Kidney epithelial cell (primary cell): ENCODE results near the gene NGEF. TPM values are rescaled to one million over a fixed set of nuclear protein-coding genes. Genes with fewer than 3 reads are reported as not detected.

Experiments used
- DNase-seq: peaks from one replicate; pipeline ENCODE4 v3.0.0-alpha.2; 2010; ENCODE audit warnings: low read depth
- H3K27me3 ChIP-seq: 2 replicates; pipeline ENCODE4 v1.6.0; 2011; ENCODE audit warnings: low read length; ENCODE audit not compliant: control insufficient read depth, insufficient read depth
- H3K36me3 ChIP-seq: 2 replicates; pipeline ENCODE4 v1.5.1; 2011; ENCODE audit warnings: low read length; ENCODE audit not compliant: control insufficient read depth, insufficient read depth
- H3K4me3 ChIP-seq: 2 replicates; pipeline ENCODE4 v1.5.1; 2011; ENCODE audit warnings: low read depth, mild to moderate bottlenecking, control low read depth, low read length
- total RNA-seq: library from RNA; depleted of rRNA; stranded (reverse); fragments of >200 nt; gene quantifications from 2 replicates; pipeline ENCODE4 v1.2.3, GENCODE V29; 2015
- TF ChIP-seq, protein P1 (sequence below): IDR thresholded peaks from 2 replicates; pipeline ENCODE4 v1.5.1; 2011; ENCODE audit warnings: mild to moderate bottlenecking, moderate library complexity, low read length, control low read depth, inconsistent platforms; ENCODE audit not compliant: insufficient read depth, poor library complexity, severe bottlenecking

NGEF gene
- total RNA-seq, 1 donor from 2014 or later = 2.5 TPM

DNA sequence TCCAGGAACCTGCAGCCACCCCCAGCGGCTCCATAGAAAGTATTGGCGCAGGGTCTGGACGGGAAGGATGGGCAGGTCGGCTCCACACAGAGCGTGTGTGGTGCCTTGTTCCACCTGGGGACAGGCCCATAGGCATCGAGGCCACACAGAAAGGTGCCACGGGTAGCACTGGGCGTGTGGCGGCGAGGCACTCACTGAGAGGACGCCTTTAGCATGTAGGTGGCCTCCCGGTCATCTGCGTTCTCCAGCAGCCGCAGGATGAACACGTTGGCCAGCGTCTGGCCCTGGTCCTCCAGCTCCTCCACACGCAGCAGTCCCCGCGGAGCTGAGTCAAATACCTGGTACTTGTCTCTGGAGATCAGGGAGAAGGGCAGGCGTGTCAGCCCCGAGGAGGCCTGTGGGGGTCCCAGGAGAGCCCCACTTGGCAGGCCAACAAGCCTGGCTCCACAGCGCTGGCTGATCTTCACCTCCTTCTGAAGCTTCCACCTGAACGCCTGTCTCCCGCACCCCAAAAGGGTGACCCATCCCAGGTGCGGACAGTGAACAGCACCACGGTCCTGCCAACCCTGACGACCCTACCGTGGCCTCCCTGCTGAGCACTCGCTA, 129.8 kb downstream of the NGEF start:
- DNase-seq = no peak
- Histone ChIP-seq H3K4me3 (no peak overlapping the region), H3K27me3 (no peaks in the 10 kb centered on the region), H3K36me3 (no peaks in the 10 kb centered on the region)
- TF ChIP-seq, protein P1, sequence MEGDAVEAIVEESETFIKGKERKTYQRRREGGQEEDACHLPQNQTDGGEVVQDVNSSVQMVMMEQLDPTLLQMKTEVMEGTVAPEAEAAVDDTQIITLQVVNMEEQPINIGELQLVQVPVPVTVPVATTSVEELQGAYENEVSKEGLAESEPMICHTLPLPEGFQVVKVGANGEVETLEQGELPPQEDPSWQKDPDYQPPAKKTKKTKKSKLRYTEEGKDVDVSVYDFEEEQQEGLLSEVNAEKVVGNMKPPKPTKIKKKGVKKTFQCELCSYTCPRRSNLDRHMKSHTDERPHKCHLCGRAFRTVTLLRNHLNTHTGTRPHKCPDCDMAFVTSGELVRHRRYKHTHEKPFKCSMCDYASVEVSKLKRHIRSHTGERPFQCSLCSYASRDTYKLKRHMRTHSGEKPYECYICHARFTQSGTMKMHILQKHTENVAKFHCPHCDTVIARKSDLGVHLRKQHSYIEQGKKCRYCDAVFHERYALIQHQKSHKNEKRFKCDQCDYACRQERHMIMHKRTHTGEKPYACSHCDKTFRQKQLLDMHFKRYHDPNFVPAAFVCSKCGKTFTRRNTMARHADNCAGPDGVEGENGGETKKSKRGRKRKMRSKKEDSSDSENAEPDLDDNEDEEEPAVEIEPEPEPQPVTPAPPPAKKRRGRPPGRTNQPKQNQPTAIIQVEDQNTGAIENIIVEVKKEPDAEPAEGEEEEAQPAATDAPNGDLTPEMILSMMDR = no peak

DNA sequence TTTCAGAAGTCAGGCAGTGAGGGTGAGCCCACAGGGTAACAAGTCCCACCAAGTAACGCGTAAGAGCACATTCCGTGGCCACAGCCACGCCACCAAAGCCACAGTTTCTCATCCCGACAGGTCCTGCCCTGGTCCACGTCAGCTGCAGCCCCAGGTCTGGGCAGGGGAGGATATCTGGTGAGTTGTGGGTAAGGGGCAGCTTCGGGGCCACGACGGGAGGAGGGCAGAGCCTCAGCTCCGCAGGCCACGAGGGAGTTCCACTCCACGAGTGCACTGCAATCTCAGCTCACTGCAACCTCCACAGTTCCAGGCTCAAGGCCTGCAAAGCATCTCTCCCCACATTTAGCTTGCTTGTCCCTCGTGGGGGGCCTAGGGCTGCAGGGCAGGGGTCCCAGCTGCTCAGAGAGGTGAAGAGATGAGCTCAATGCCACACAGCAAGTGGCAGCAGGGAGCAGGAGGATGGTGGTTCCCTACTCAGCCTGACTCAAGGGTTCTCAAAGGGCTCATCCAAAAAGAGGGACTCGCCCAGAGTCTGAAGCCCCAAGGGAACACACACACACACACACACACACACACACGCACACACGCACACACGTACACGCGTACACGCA, 130.4 kb downstream of the NGEF start:
- Histone ChIP-seq H3K27me3 (no peaks in the 10 kb centered on the region), H3K36me3 (no peaks in the 10 kb centered on the region), H3K4me3 (no peak overlapping the region)
- TF ChIP-seq, protein P1 = no peak
- DNase-seq = no peak

DNA sequence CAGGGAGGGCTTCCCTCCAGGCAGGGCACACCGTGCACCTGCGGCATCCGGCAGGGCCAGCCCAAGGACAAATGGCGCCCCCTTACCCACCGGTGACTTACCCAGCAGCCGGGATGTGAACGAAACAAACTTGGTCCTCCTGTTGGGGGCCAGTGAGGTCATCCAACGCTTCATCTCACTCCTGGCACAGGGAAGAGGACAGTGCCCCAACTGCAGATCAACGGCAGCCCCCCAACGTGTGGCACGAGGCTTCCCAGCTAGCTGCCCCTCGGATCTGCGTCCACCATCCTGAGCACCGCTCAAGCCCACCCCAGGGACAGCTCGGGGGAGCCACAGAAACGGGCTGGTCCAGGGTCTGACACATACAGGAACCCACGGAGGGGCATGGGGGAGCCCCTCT, 131.0 kb downstream of the NGEF start:
- no peak for DNase-seq
- TF ChIP-seq, protein P1 = no peak
- no peak overlapping the region for H3K4me3 ChIP-seq
- H3K27me3 ChIP-seq = no peaks in the 10 kb centered on the region
- H3K36me3 ChIP-seq = no peaks in the 10 kb centered on the region

DNA sequence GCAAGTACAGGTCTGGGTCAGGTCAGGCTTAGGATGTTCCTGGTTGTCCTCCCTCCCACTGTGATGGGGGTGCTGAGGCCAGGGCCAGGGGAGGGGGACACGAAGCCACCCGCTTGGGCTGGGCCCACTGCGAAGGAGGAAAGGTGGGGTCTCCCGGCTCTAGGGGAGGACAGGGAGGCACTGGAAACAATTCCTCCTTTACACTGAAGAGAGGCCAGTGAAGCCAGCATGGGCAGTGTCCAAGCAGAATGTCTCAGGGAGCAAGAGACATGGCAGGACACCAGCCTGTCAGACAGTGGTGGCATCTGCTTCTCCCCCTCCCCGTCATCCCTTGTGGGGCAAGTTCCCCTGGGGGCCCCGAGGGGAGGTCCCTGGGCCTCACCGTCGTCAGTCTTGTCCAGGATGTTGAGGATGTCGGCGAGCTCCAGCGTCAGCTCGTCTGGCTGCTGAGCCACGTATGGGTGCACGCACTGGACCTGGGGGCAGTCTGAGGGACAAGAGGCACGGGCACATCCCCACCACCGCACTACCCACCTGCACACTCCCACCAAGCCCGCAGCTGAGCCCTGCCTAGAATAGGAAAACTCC, 132.2 kb downstream of the NGEF start:
- Histone ChIP-seq H3K4me3 (no peak overlapping the region), H3K36me3 (no peaks in the 10 kb centered on the region), H3K27me3 (no peaks in the 10 kb centered on the region)
- DNase-seq = no peak
- TF ChIP-seq, protein P1 = no peak

DNA sequence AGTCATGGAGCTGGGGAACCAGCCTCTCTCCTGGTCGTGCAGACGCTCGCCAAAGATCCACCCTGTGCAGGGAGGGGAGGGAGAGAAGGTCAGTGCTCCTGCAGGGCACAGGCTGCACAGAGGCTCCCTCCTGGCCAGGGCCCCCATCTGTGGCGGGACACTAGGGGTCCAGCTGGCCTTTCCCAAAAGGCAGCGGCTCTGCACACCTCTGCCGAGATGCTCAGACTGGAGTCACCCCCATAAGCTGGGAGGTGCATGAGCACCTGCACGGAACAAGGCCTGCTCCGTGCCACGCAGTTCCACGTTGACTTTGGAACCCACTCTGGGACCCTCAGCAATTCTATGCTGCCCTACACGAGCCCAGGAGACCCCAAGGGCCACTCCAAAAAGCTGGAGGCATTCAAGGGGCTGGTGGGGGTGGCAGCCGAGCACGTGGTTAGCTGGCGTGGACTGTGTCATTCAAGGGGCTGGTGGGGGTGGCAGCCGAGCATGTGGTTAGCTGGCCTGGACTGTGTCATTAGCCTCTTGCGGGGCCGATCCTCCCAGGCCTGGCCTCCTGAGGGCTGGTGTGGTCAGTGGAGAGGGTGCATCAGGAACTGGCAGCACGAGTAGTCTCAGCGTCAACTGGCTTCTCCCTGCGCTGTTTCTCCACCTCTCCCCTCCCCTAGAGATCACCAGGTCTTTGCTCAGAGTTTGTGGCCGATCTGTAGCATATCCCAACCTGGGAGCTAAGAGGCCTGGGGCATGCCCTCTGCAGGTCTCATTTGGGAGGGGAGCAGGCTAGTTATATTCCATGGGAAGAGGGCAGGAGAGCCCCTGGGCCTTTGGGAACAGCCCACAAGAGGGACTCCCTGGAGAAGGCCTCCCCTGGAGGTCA, 133.2 kb downstream of the NGEF start:
- no peak overlapping the region for H3K4me3 ChIP-seq
- DNase-seq = no peak
- peaks cover 2% of the 10 kb centered on the region for H3K27me3 ChIP-seq
- no peaks in the 10 kb centered on the region for H3K36me3 ChIP-seq
- TF ChIP-seq, protein P1 = no peak
